ENCODE measurements around the gene NFATC4.
A peak's percentile ranks its signal among the peaks of the same experiment; 100 is the strongest.
"Not testable (repeated sequence)": the region's sequence is repeated elsewhere in the genome, so short reads cannot be mapped to it uniquely, and the experiment has no call there.

- TF ChIP-seq, protein P1, sequence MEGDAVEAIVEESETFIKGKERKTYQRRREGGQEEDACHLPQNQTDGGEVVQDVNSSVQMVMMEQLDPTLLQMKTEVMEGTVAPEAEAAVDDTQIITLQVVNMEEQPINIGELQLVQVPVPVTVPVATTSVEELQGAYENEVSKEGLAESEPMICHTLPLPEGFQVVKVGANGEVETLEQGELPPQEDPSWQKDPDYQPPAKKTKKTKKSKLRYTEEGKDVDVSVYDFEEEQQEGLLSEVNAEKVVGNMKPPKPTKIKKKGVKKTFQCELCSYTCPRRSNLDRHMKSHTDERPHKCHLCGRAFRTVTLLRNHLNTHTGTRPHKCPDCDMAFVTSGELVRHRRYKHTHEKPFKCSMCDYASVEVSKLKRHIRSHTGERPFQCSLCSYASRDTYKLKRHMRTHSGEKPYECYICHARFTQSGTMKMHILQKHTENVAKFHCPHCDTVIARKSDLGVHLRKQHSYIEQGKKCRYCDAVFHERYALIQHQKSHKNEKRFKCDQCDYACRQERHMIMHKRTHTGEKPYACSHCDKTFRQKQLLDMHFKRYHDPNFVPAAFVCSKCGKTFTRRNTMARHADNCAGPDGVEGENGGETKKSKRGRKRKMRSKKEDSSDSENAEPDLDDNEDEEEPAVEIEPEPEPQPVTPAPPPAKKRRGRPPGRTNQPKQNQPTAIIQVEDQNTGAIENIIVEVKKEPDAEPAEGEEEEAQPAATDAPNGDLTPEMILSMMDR (IDR thresholded peaks at IDR 0.05), result peak; percentile 54 to 67 (median 59)
- TF ChIP-seq POLR2A, EP300 (IDR thresholded peaks at IDR 0.05): not testable (repeated sequence)
These were observed 40.1 kb upstream of the NFATC4 start for GRCh38 chr14:24327914-24328313.

Measured in tibial nerve (tissue), 4 donors.